ENCODE results near the gene NFE2.
"Not testable (repeated sequence)": the region's sequence is repeated elsewhere in the genome, so short reads cannot be mapped to it uniquely, and the experiment has no call there.

Gene NFE2

GRCh38 chr12:54304187-54304810, 3.5 kb upstream of the NFE2 start:
- DNase-seq, result peak; percentile 45

GRCh38 chr12:54303640-54304039, 2.8 kb upstream of the NFE2 start:
- no peak for DNase-seq

GRCh38 chr12:54301428-54302048, 723 bp upstream of the NFE2 start:
- DNase-seq, result no peak

- no peak for DNase-seq
Observed at GRCh38 chr12:54300225-54300731, 537 bp downstream of the NFE2 start.

- no peak for DNase-seq
Observed at GRCh38 chr12:54299515-54300224, 1.1 kb downstream of the NFE2 start.

GRCh38 chr12:54298904-54299303, 1.9 kb downstream of the NFE2 start:
- DNase-seq, result no peak

GRCh38 chr12:54296393-54297099, 4.3 kb downstream of the NFE2 start:
- DNase-seq, result no peak

GRCh38 chr12:54294953-54295566, 5.8 kb downstream of the NFE2 start:
- no peak for DNase-seq

- peak; percentile 68 for DNase-seq
Observed at GRCh38 chr12:54294152-54294952, 6.5 kb downstream of the NFE2 start.

GRCh38 chr12:54292931-54293241, 7.9 kb downstream of the NFE2 start:
- DNase-seq, result no peak

- DNase-seq, result no peak
Observed at GRCh38 chr12:54292083-54292930, 8.5 kb downstream of the NFE2 start.

- DNase-seq, result no peak
Observed at GRCh38 chr12:54287261-54288157, 13.3 kb downstream of the NFE2 start.

- no peak for DNase-seq
Observed at GRCh38 chr12:54286042-54287030, 14.5 kb downstream of the NFE2 start.

- DNase-seq, result no peak
Observed at GRCh38 chr12:54285150-54286041, 15.4 kb downstream of the NFE2 start.

- not testable (repeated sequence) for DNase-seq
Observed at GRCh38 chr12:54284070-54284780, 16.6 kb downstream of the NFE2 start.

GRCh38 chr12:54282949-54283593, 17.7 kb downstream of the NFE2 start:
- DNase-seq, result no peak

GRCh38 chr12:54281694-54282093, 19.1 kb downstream of the NFE2 start:
- not testable (repeated sequence) for DNase-seq
